Measurements from ENCODE around the gene TUBAL3. TPM values are rescaled to one million over a fixed set of nuclear protein-coding genes. Genes with fewer than 3 reads are reported as not detected.
A peak's percentile ranks its signal among the peaks of the same experiment; 100 is the strongest.

The TUBAL3 gene
- total and polyA plus RNA-seq, 9 of the 15 experiments (the other 6 are each of a cell fraction or from before 2014, with no cell fraction given), result 5.5 to 10.1 (median 6.9) TPM

DNA sequence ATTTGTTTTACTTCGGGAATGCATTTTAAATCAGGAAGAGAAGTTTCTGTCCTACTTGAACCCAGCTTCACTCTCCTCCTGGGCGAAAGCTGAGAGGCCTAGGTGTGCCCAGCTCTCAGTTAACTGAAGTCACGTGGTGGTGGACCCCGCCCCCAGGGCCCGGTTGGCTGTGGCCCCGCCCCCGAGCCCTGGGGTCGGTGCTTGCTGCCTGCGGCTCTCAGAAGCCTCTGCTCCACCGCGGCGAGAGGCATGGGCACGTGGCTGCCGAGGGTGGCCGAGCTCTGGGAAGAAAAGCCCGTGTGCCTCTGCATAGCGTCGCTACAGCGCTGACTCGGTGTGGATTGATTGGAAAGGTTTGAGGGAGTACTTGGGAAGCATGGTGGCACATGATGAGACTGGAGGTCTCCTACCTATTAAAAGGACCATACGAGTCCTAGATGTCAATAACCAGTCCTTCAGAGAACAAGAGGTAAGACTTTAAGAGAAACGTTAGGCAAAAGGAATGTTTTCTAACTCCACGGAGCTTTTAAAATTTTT is 41.8 kb upstream of the TUBAL3 start (continued):
- TF ChIP-seq ARID2 (IDR thresholded peaks at IDR 0.05) (no peak), MITF (IDR thresholded peaks at IDR 0.05) (peak; percentile 63; the same call in 1 of the 2 replicates), RFX5 (IDR thresholded peaks at IDR 0.05; ENCODE audit: low read depth, low read length) (no peak; the same call in 1 of the 2 replicates), ZNF41 (CRISPR knock-in tag; conservative IDR thresholded peaks at IDR 0.05) (no peak), ZNF140 (CRISPR knock-in tag; IDR thresholded peaks at IDR 0.05) (no peak), ZBTB7A (IDR thresholded peaks at IDR 0.05; ENCODE audit: borderline replicate concordance, control insufficient read depth, low read depth, low read length) (peak; percentile 38; the same call in 1 of the 2 replicates), MAFG (tag; conservative IDR thresholded peaks at IDR 0.05) (no peak), NR2C2 (CRISPR knock-in tag; IDR thresholded peaks at IDR 0.05) (peak; percentile 65), NR2C2 (tag; IDR thresholded peaks at IDR 0.05) (no peak; the same call in 1 of the 2 replicates), PHF8 (IDR thresholded peaks at IDR 0.05; ENCODE audit: borderline replicate concordance, low read length) (peak; percentile 72; the same call in 1 of the 2 replicates), GATAD2B (IDR thresholded peaks at IDR 0.05; ENCODE audit: borderline replicate concordance) (peak; percentile 56; the same call in 1 of the 2 replicates), RHOXF2B (CRISPR knock-in tag; conservative IDR thresholded peaks at IDR 0.05) (no peak), RBM14 (IDR thresholded peaks at IDR 0.05; ENCODE audit: borderline replicate concordance, insufficient read depth, low read depth, low read length) (no peak)
- TF ChIP-seq, protein P1, sequence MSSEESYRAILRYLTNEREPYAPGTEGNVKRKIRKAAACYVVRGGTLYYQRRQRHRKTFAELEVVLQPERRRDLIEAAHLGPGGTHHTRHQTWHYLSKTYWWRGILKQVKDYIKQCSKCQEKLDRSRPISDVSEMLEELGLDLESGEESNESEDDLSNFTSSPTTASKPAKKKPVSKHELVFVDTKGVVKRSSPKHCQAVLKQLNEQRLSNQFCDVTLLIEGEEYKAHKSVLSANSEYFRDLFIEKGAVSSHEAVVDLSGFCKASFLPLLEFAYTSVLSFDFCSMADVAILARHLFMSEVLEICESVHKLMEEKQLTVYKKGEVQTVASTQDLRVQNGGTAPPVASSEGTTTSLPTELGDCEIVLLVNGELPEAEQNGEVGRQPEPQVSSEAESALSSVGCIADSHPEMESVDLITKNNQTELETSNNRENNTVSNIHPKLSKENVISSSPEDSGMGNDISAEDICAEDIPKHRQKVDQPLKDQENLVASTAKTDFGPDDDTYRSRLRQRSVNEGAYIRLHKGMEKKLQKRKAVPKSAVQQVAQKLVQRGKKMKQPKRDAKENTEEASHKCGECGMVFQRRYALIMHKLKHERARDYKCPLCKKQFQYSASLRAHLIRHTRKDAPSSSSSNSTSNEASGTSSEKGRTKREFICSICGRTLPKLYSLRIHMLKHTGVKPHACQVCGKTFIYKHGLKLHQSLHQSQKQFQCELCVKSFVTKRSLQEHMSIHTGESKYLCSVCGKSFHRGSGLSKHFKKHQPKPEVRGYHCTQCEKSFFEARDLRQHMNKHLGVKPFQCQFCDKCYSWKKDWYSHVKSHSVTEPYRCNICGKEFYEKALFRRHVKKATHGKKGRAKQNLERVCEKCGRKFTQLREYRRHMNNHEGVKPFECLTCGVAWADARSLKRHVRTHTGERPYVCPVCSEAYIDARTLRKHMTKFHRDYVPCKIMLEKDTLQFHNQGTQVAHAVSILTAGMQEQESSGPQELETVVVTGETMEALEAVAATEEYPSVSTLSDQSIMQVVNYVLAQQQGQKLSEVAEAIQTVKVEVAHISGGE (CRISPR knock-in tag; IDR thresholded peaks at IDR 0.05), result no peak
- TF ChIP-seq, protein P2, sequence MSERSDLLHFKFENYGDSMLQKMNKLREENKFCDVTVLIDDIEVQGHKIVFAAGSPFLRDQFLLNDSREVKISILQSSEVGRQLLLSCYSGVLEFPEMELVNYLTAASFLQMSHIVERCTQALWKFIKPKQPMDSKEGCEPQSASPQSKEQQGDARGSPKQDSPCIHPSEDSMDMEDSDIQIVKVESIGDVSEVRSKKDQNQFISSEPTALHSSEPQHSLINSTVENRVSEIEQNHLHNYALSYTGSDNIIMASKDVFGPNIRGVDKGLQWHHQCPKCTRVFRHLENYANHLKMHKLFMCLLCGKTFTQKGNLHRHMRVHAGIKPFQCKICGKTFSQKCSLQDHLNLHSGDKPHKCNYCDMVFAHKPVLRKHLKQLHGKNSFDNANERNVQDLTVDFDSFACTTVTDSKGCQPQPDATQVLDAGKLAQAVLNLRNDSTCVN (CRISPR knock-in tag; IDR thresholded peaks at IDR 0.05), result peak; percentile 73; the same call in 1 of the 2 replicates
- TF ChIP-seq, protein P3, sequence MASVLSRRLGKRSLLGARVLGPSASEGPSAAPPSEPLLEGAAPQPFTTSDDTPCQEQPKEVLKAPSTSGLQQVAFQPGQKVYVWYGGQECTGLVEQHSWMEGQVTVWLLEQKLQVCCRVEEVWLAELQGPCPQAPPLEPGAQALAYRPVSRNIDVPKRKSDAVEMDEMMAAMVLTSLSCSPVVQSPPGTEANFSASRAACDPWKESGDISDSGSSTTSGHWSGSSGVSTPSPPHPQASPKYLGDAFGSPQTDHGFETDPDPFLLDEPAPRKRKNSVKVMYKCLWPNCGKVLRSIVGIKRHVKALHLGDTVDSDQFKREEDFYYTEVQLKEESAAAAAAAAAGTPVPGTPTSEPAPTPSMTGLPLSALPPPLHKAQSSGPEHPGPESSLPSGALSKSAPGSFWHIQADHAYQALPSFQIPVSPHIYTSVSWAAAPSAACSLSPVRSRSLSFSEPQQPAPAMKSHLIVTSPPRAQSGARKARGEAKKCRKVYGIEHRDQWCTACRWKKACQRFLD (CRISPR knock-in tag; IDR thresholded peaks at IDR 0.05), result no peak
- TF ChIP-seq, protein P4, sequence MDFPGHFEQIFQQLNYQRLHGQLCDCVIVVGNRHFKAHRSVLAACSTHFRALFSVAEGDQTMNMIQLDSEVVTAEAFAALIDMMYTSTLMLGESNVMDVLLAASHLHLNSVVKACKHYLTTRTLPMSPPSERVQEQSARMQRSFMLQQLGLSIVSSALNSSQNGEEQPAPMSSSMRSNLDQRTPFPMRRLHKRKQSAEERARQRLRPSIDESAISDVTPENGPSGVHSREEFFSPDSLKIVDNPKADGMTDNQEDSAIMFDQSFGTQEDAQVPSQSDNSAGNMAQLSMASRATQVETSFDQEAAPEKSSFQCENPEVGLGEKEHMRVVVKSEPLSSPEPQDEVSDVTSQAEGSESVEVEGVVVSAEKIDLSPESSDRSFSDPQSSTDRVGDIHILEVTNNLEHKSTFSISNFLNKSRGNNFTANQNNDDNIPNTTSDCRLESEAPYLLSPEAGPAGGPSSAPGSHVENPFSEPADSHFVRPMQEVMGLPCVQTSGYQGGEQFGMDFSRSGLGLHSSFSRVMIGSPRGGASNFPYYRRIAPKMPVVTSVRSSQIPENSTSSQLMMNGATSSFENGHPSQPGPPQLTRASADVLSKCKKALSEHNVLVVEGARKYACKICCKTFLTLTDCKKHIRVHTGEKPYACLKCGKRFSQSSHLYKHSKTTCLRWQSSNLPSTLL (IDR thresholded peaks at IDR 0.05), result no peak

Data from K562 (cell line).